H9 (cell line): ENCODE results near the gene RTP4. TPM values are rescaled to one million over a fixed set of nuclear protein-coding genes. Genes with fewer than 3 reads are reported as not detected.

Source experiments
- DNase-seq: peaks from one replicate; pipeline ENCODE4 v3.0.0-alpha.2; 2017
- H2AFZ ChIP-seq: one replicate; pipeline ENCODE4 v1.6.1; 2013; ENCODE audit warnings: mild to moderate bottlenecking, low read length, control low read depth, moderate library complexity
- H2AK5ac ChIP-seq: 2 replicates; pipeline ENCODE4 v1.6.1; 2013; ENCODE audit warnings: low read length, control low read depth, mixed read lengths; ENCODE audit not compliant: insufficient read length
- H2BK120ac ChIP-seq: one replicate; pipeline ENCODE4 v1.6.1; 2013; ENCODE audit warnings: low read depth, mild to moderate bottlenecking, low read length, control low read depth, inconsistent platforms; ENCODE audit not compliant: poor library complexity, severe bottlenecking
- H2BK12ac ChIP-seq: 2 replicates; pipeline ENCODE4 v1.6.1; 2013; ENCODE audit warnings: low read length, control low read depth, mixed read lengths, low read depth; ENCODE audit not compliant: insufficient read length
- H2BK15ac ChIP-seq: 2 replicates; pipeline ENCODE4 v1.6.1; 2013; ENCODE audit warnings: low read depth, low read length, control low read depth
- H2BK20ac ChIP-seq: one replicate; pipeline ENCODE4 v1.6.1; 2013; ENCODE audit warnings: low read depth, mild to moderate bottlenecking, low read length, control low read depth, inconsistent platforms; ENCODE audit not compliant: poor library complexity, severe bottlenecking
- H2BK5ac ChIP-seq: 2 replicates; pipeline ENCODE4 v1.6.1; 2013; ENCODE audit warnings: low read length, control low read depth, mixed read lengths; ENCODE audit not compliant: insufficient read length
- H3K14ac ChIP-seq: 2 replicates; pipeline ENCODE4 v1.6.1; 2013; ENCODE audit warnings: low read length, control low read depth; ENCODE audit not compliant: insufficient read depth
- H3K18ac ChIP-seq: 2 replicates; pipeline ENCODE4 v1.6.1; 2013; ENCODE audit warnings: low read depth, mild to moderate bottlenecking, mixed read lengths, low read length, control low read depth; ENCODE audit not compliant: insufficient read length
- H3K23ac ChIP-seq: 2 replicates; pipeline ENCODE4 v1.6.1; 2013; ENCODE audit warnings: low read length, control low read depth, mixed read lengths, low read depth; ENCODE audit not compliant: insufficient read length
- H3K23me2 ChIP-seq: 2 replicates; pipeline ENCODE4 v1.6.1; 2013; ENCODE audit warnings: low read depth, mild to moderate bottlenecking, mixed read lengths, low read length, control low read depth; ENCODE audit not compliant: insufficient read length, poor library complexity, severe bottlenecking
- H3K27ac ChIP-seq: 2 replicates; pipeline ENCODE4 v1.5.1; 2013; ENCODE audit warnings: low read length, control low read depth, mixed read lengths, low read depth; ENCODE audit not compliant: insufficient read length
- H3K27me3 ChIP-seq: 2 replicates; pipeline ENCODE4 v1.6.1; 2013; ENCODE audit warnings: low read length, control low read depth, inconsistent platforms; ENCODE audit not compliant: insufficient read depth
- H3K4ac ChIP-seq: 2 replicates; pipeline ENCODE4 v1.6.1; 2013; ENCODE audit warnings: low read depth, mild to moderate bottlenecking, control low read depth, inconsistent platforms, low read length, moderate library complexity
- H3K4me1 ChIP-seq: 2 replicates; pipeline ENCODE4 v1.6.1; 2013; ENCODE audit warnings: low read length, control low read depth, inconsistent platforms; ENCODE audit not compliant: insufficient read depth
- H3K4me2 ChIP-seq: 2 replicates; pipeline ENCODE4 v1.6.1; 2013; ENCODE audit warnings: low read length, control low read depth, mixed read lengths; ENCODE audit not compliant: insufficient read length, insufficient read depth
- H3K56ac ChIP-seq: 2 replicates; pipeline ENCODE4 v1.6.1; 2013; ENCODE audit warnings: low read depth, mild to moderate bottlenecking, mixed read lengths, low read length, control low read depth; ENCODE audit not compliant: insufficient read length
- H3K79me1 ChIP-seq: 2 replicates; pipeline ENCODE4 v1.6.1; 2013; ENCODE audit warnings: low read depth, mild to moderate bottlenecking, moderate library complexity, low read length, control low read depth, inconsistent platforms; ENCODE audit not compliant: insufficient read depth, poor library complexity, severe bottlenecking
- H3K79me2 ChIP-seq: 2 replicates; pipeline ENCODE4 v1.6.1; 2013; ENCODE audit warnings: low read length, control low read depth, inconsistent platforms; ENCODE audit not compliant: insufficient read depth
- H3K9ac ChIP-seq: 2 replicates; pipeline ENCODE4 v1.6.1; 2013; ENCODE audit warnings: low read length, control low read depth, mixed read lengths; ENCODE audit not compliant: insufficient read length; ENCODE audit errors: extremely low read depth
- H3K9me3 ChIP-seq: one replicate; pipeline ENCODE4 v1.6.1; 2013; ENCODE audit warnings: low read depth, low read length, inconsistent platforms; ENCODE audit not compliant: control insufficient read depth
- H3T11ph ChIP-seq: one replicate; pipeline ENCODE4 v1.6.1; 2013; ENCODE audit warnings: mild to moderate bottlenecking, low read length, control low read depth, inconsistent platforms
- H4K20me1 ChIP-seq: one replicate; pipeline ENCODE4 v1.6.1; 2013; ENCODE audit not compliant: control insufficient read depth, insufficient read length, insufficient read depth
- H4K5ac ChIP-seq: 2 replicates; pipeline ENCODE4 v1.6.1; 2013; ENCODE audit warnings: low read depth, mild to moderate bottlenecking, mixed read lengths, low read length, control low read depth; ENCODE audit not compliant: insufficient read length
- H4K8ac ChIP-seq: replicated peaks from 2 replicates; pipeline ENCODE4 v1.6.1; 2013; ENCODE audit warnings: low read length, control low read depth, mixed read lengths, low read depth; ENCODE audit not compliant: insufficient read length
- H4K91ac ChIP-seq: 2 replicates; pipeline ENCODE4 v1.6.1; 2013; ENCODE audit warnings: low read depth, mild to moderate bottlenecking, moderate library complexity, mixed read lengths, low read length, control low read depth; ENCODE audit not compliant: insufficient read length
- H3K27ac Mint-ChIP-seq, 3 experiments: 2 replicates in 2 of 3; 3 replicates in 1 of 3; pipeline ENCODE4 v1.8.0; 2020 to 2021; ENCODE audit warnings: mixed read lengths in 3 of 3, mild to moderate bottlenecking in 1 of 3, moderate library complexity in 1 of 3
- H3K27me3 Mint-ChIP-seq: 2 replicates; pipeline ENCODE4 v1.8.0; 2021; ENCODE audit warnings: low read depth, mild to moderate bottlenecking, moderate library complexity, mixed read lengths
- H3K36me3 Mint-ChIP-seq, 3 experiments: 2 replicates in 2 of 3; 3 replicates in 1 of 3; pipeline ENCODE4 v1.8.0; 2020 to 2021; ENCODE audit warnings: low read depth in 3 of 3, mixed read lengths in 3 of 3; ENCODE audit not compliant: insufficient read depth in 1 of 3
- H3K4me1 Mint-ChIP-seq, 2 experiments: 2 replicates each; pipeline ENCODE4 v1.8.0; 2020; ENCODE audit warnings: mixed read lengths in 2 of 2
- H3K4me3 Mint-ChIP-seq, 2 experiments: 2 replicates in 1 of 2; 3 replicates in 1 of 2; pipeline ENCODE4 v1.8.0; 2020 to 2021; ENCODE audit warnings: mild to moderate bottlenecking in 2 of 2, mixed read lengths in 2 of 2, moderate library complexity in 1 of 2
- H3K9me3 Mint-ChIP-seq, 2 experiments: 2 replicates in 1 of 2; 3 replicates in 1 of 2; pipeline ENCODE4 v1.8.0; 2020; ENCODE audit warnings: mild to moderate bottlenecking in 2 of 2, mixed read lengths in 2 of 2, moderate library complexity in 1 of 2
- CTCF ChIP-seq: fragments of 200-600 bp; sonication (generic); conservative IDR thresholded peaks from 3 replicates; pipeline ENCODE4 v1.8.0; 2021; ENCODE audit warnings: antibody characterized with exemption, mild to moderate bottlenecking
- WGBS: extraction: QIAGEN DNeasy Blood & Tissue Kit; methylation state at CpG from one replicate; pipeline ENCODE4 v1.1.7; 2013; ENCODE audit warnings: missing lambda C conversion rate, low lambda C conversion rate, mixed read lengths; ENCODE audit not compliant: insufficient read length; ENCODE audit errors: extremely low coverage; 5-methylcytosine and 5-hydroxymethylcytosine counted together
- total RNA-seq: library from RNA; stranded (reverse); gene quantifications from 2 replicates; pipeline ENCODE4 v1.2.1, GENCODE V29; 2021

The RTP4 gene
- total RNA-seq, 1 experiment from 2014 or later: not detected

DNA sequence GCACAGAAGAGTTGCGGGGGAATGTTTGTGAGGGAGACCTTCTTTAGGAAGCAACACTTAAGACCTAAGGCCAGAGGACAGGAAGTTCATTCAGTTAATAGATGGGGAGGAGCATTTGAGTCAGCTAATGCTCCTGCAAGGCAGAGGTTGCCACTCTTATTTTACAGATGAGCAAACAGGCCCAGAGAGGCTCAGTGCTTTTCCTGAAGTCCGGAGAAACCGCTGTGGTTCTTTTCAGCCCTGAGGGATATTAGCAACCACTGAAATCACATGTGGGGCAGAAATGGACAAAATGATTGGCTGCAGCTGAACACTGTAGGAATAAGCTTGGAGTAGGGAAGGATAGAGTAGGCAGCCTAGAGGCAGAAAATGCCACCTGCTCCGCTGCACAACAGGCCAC is 33.3 kb upstream of the RTP4 start:
- H2BK120ac ChIP-seq: no peak overlapping the region
- H3K4me1 ChIP-seq: no peaks in the 10 kb centered on the region; the same call in 1 of the 2 replicates
- H3K79me2 ChIP-seq: no peaks in the 10 kb centered on the region
- H2BK15ac ChIP-seq: no peak overlapping the region
- H3K9ac ChIP-seq: no peak overlapping the region
- no peak overlapping the region for H3K4ac ChIP-seq
- H2BK5ac ChIP-seq: no peak overlapping the region
- H4K91ac ChIP-seq: no peak overlapping the region
- no peak overlapping the region for H2AK5ac ChIP-seq
- WGBS: no CpG with 5 or more reads among the region's 4 CpGs
- no peaks in the 10 kb centered on the region; a peak in 2 of 7 replicates for H3K36me3 Mint-ChIP-seq
- H3T11ph ChIP-seq: no peak overlapping the region
- no peak overlapping the region for H3K27ac ChIP-seq
- H3K4me1 Mint-ChIP-seq: peaks cover 16 to 20% of the 10 kb centered on the region in 2 experiments
- no peak overlapping the region for H2BK12ac ChIP-seq
- H2BK20ac ChIP-seq: no peak overlapping the region
- H3K27me3 ChIP-seq: no peaks in the 10 kb centered on the region
- no peaks in the 10 kb centered on the region for H3K23me2 ChIP-seq
- H4K20me1 ChIP-seq: no peaks in the 10 kb centered on the region
- H3K27me3 Mint-ChIP-seq: no peaks in the 10 kb centered on the region; the same call in 1 of the 2 replicates
- H3K23ac ChIP-seq: no peak overlapping the region
- H3K79me1 ChIP-seq: no peaks in the 10 kb centered on the region
- peak overlapping the region in 1 of 2 experiments; percentile 13; a peak in 1 of 5 replicates for H3K4me3 Mint-ChIP-seq
- H4K5ac ChIP-seq: no peak overlapping the region
- H3K27ac Mint-ChIP-seq: peak overlapping the region in 1 of 3 experiments; percentile 28; a peak in 1 of 7 replicates
- no peak overlapping the region for H3K4me2 ChIP-seq
- H2AFZ ChIP-seq: no peak overlapping the region
- no peaks in the 10 kb centered on the region for H3K9me3 Mint-ChIP-seq
- DNase-seq: no peak
- no peak overlapping the region for H3K56ac ChIP-seq
- no peak overlapping the region for H3K18ac ChIP-seq
- no peak for TF ChIP-seq CTCF
- no peak overlapping the region for H4K8ac ChIP-seq
- no peak overlapping the region for H3K14ac ChIP-seq
- H3K9me3 ChIP-seq: no peaks in the 10 kb centered on the region
